Measurements from ENCODE around the gene CASQ2.

- TF ChIP-seq EP300 (IDR thresholded peaks at IDR 0.05): no peak
- no peak for TF ChIP-seq CTCF (IDR thresholded peaks at IDR 0.05)
- TF ChIP-seq POLR2A (IDR thresholded peaks at IDR 0.05): no peak
These were observed 117.1 kb downstream of the CASQ2 start for GRCh38 chr1:115651391-115651790.
